Measurements from ENCODE around the gene CD2AP. TPM values are rescaled to one million over a fixed set of nuclear protein-coding genes. Genes with fewer than 3 reads are reported as not detected.

The CD2AP gene
- total and polyA plus RNA-seq, 9 of the 15 experiments (the other 6 are each of a cell fraction or from before 2014, with no cell fraction given) = 9.4 to 69.7 (median 38.7) TPM

- no peak for TF ChIP-seq GTF3C2 (IDR thresholded peaks at IDR 0.05; ENCODE audit: borderline replicate concordance, extremely low read depth, insufficient read length)
- no peak for TF ChIP-seq PATZ1 (CRISPR knock-in tag; IDR thresholded peaks at IDR 0.05; ENCODE audit: borderline replicate concordance)
- no peak for TF ChIP-seq GABPA (tag; conservative IDR thresholded peaks at IDR 0.05; ENCODE audit: low read depth)
- no peak for TF ChIP-seq CREBBP (IDR thresholded peaks at IDR 0.05; ENCODE audit: low read depth, low read length)
- TF ChIP-seq CAMTA2 (CRISPR knock-in tag; conservative IDR thresholded peaks at IDR 0.05) = no peak
- no peak for TF ChIP-seq ZNF253 (CRISPR knock-in tag; conservative IDR thresholded peaks at IDR 0.05)
- TF ChIP-seq STAT5A (IDR thresholded peaks at IDR 0.05; ENCODE audit: borderline replicate concordance, low read length) = no peak
- TF ChIP-seq KLF1 (tag; IDR thresholded peaks at IDR 0.05) = no peak
- TF ChIP-seq RAD51 (IDR thresholded peaks at IDR 0.05; ENCODE audit: borderline replicate concordance, low read depth) = no peak
- no peak for TF ChIP-seq NR4A1 (CRISPR knock-in tag; IDR thresholded peaks at IDR 0.05)
- no peak for TF ChIP-seq NR4A1 (tag; IDR thresholded peaks at IDR 0.05)
Observed at GRCh38 chr6:47631797-47632196, 154.2 kb downstream of the CD2AP start (continued).
